Breast epithelium (tissue), 3 donors: ENCODE measurements around the gene GH2.

Source experiments
- CTCF ChIP-seq, 3 donors: fragments of 450-650 bp; IDR thresholded peaks; one replicate each; pipeline ENCODE4 v1.5.1; 2016 to 2017; ENCODE audit warnings: antibody characterized with exemption in 3 of 3, mild to moderate bottlenecking in 3 of 3, moderate library complexity in 3 of 3
- POLR2A ChIP-seq: fragments of 450-650 bp; IDR thresholded peaks from one replicate; pipeline ENCODE4 v1.6.1; 2016; ENCODE audit warnings: antibody characterized with exemption, mild to moderate bottlenecking, moderate library complexity
- POLR2AphosphoS5 ChIP-seq, 3 donors: sonication (generic); formaldehyde crosslinking; IDR thresholded peaks; one replicate each; pipeline ENCODE4 v1.6.1; 2017; ENCODE audit warnings: antibody characterized with exemption in 3 of 3

GRCh38 chr17:63929860-63930766 is 48.4 kb upstream of the GH2 start:
- TF ChIP-seq CTCF (IDR thresholded peaks at IDR 0.05) (no peak), POLR2A (no peak), POLR2AphosphoS5 (IDR thresholded peaks at IDR 0.05) (no peak)
